K562 (cell line): ENCODE measurements around the gene PRCD. TPM values are rescaled to one million over a fixed set of nuclear protein-coding genes. Genes with fewer than 3 reads are reported as not detected.
"Not testable (repeated sequence)": the region's sequence is repeated elsewhere in the genome, so short reads cannot be mapped to it uniquely, and the experiment has no call there.

ENCODE experiments used
- ATAC-seq: fragments of 200-7000 bp; cut with Tn5 transposase; 3 replicates; pipeline ENCODE4 v1.9.1; 2020; ENCODE audit warnings: moderate library complexity
- BruUV-seq: library from RNA; stranded (reverse); fragments of 400-500 nt; replicated peaks from 2 replicates; lab custom pipeline; 2021; lab: Mats Ljungman, UMichigan
- CTCF ChIA-PET: fragments of 300-600 bp; formaldehyde crosslinking; extraction: SDS; loops from one replicate; lab custom pipeline; 2021; ENCODE audit warnings: low intra/inter-chr PET ratio; lab: Yijun Ruan, JAX
- POLR2A ChIA-PET: fragments of 300-600, 350-650 bp; sonication (Branson Sonifier 250); formaldehyde crosslinking; extraction: SDS; loops from one replicate; lab custom pipeline; 2021; ENCODE audit warnings: antibody characterized with exemption, inconsistent platforms; lab: Yijun Ruan, JAX
- DNase-seq, 4 experiments: peaks; one replicate each; pipeline versions ENCODE4 v3.0.0 to v3.0.0-alpha.2; 2011 to 2018; ENCODE audit warnings: low spot score in 3 of 4, mixed read lengths in 3 of 4; ENCODE audit errors: extremely low read depth in 1 of 4
- FAIRE-seq: peaks from 2 replicates; lab custom pipeline; 2011; peaks lifted over from hg19 to GRCh38; lab: Jason Lieb, UNC
- H2AFZ ChIP-seq: 2 replicates; pipeline ENCODE4 v1.6.0; 2011; ENCODE audit warnings: low read depth, low read length, control low read depth, inconsistent platforms
- H3K27ac ChIP-seq: fragments of 200-600 bp; 3 replicates; pipeline ENCODE4 v1.8.0; 2011; ENCODE audit warnings: low read depth, mild to moderate bottlenecking, control low read depth, inconsistent platforms, low read length, moderate library complexity, mixed read lengths; ENCODE audit errors: extremely low read depth
- H3K27me3 ChIP-seq, 2 experiments: fragments of 300-600 bp in 1 of 2; 2 replicates in 1 of 2; 3 replicates in 1 of 2; pipeline versions ENCODE4 v1.6.0 to v1.8.0; 2011; ENCODE audit warnings: inconsistent platforms in 2 of 2, low read length in 2 of 2, mild to moderate bottlenecking in 1 of 2, mixed read lengths in 1 of 2, moderate library complexity in 1 of 2; ENCODE audit not compliant: control insufficient read depth in 2 of 2, insufficient read depth in 2 of 2
- H3K36me3 ChIP-seq: fragments of 300-600 bp; 3 replicates; pipeline ENCODE4 v1.8.0; 2011; ENCODE audit warnings: mild to moderate bottlenecking, low read length, inconsistent platforms; ENCODE audit not compliant: control insufficient read depth, insufficient read depth
- H3K4me1 ChIP-seq, 2 experiments: fragments of 200-600 bp in 1 of 2; replicated peaks in 1 of 2; 2 replicates in 1 of 2; 3 replicates in 1 of 2; pipeline versions ENCODE4 v1.5.1 to v1.8.0; 2011; ENCODE audit warnings: inconsistent platforms in 2 of 2, low read length in 2 of 2, mild to moderate bottlenecking in 1 of 2, mixed read lengths in 1 of 2, moderate library complexity in 1 of 2; ENCODE audit not compliant: control insufficient read depth in 2 of 2, insufficient read depth in 2 of 2
- H3K4me2 ChIP-seq: 2 replicates; pipeline ENCODE4 v1.6.1; 2011; ENCODE audit warnings: low read length, control low read depth, inconsistent platforms, mixed read lengths; ENCODE audit not compliant: insufficient read depth
- H3K4me3 ChIP-seq: fragments of 200-600 bp; sonication (generic), shearing (Covaris generic); 2 replicates; pipeline ENCODE4 v1.5.1; 2016; ENCODE audit warnings: control low read depth, inconsistent platforms
- H3K79me2 ChIP-seq: fragments of 200-600 bp; 3 replicates; pipeline ENCODE4 v1.8.0; 2011; ENCODE audit warnings: low read length, inconsistent platforms; ENCODE audit not compliant: control insufficient read depth, insufficient read depth
- H3K9ac ChIP-seq, 2 experiments: 2 replicates each; pipeline versions ENCODE4 v1.6.0 to v1.6.1; 2011; ENCODE audit warnings: low read depth in 2 of 2, low read length in 2 of 2, control low read depth in 1 of 2, inconsistent platforms in 1 of 2, mild to moderate bottlenecking in 1 of 2, mixed read lengths in 1 of 2; ENCODE audit not compliant: insufficient read depth in 1 of 2
- H3K9me1 ChIP-seq: one replicate; pipeline ENCODE4 v1.6.0; 2011; ENCODE audit warnings: inconsistent platforms, mild to moderate bottlenecking, low read length, moderate library complexity; ENCODE audit not compliant: control insufficient read depth, insufficient read depth
- H3K9me3 ChIP-seq: replicated peaks from 2 replicates; pipeline ENCODE4 v1.5.1; 2011; ENCODE audit warnings: low read depth, low read length, inconsistent platforms; ENCODE audit not compliant: control insufficient read depth, insufficient read depth
- H4K20me1 ChIP-seq: replicated peaks from 2 replicates; pipeline ENCODE4 v1.6.1; 2011; ENCODE audit warnings: low read length, inconsistent platforms, mixed read lengths; ENCODE audit not compliant: control insufficient read depth, insufficient read depth
- ATF3 ChIP-seq, 2 experiments: fragments of 450-650 bp in 1 of 2; sonication (generic) in 1 of 2; formaldehyde crosslinking in 1 of 2; IDR thresholded peaks in 1 of 2; conservative IDR thresholded peaks in 1 of 2; 2 replicates each; pipeline versions ENCODE4 v1.6.1 to v1.8.1; 2016 to 2023; ENCODE audit warnings: mild to moderate bottlenecking in 2 of 2, moderate library complexity in 2 of 2, inconsistent platforms in 1 of 2, missing genetic modification reagents in 1 of 2
- ATF7 ChIP-seq: fragments of 450-650 bp; IDR thresholded peaks from 2 replicates; pipeline ENCODE4 v1.7.1; 2014; ENCODE audit warnings: mild to moderate bottlenecking, moderate library complexity
- CREM ChIP-seq: IDR thresholded peaks from 2 replicates; pipeline ENCODE4 v1.6.1; 2014; ENCODE audit warnings: antibody characterized with exemption, low read depth
- JUND ChIP-seq, 2 experiments: IDR thresholded peaks; 2 replicates in 1 of 2; 3 replicates in 1 of 2; pipeline ENCODE4 v1.6.1; 2011; ENCODE audit warnings: borderline replicate concordance in 2 of 2, low read depth in 2 of 2, low read length in 2 of 2, improper control_type of control experiment in 1 of 2, missing biosample characterization in 1 of 2, missing genetic modification characterization in 1 of 2, missing genetic modification reagents in 1 of 2
- MEIS2 ChIP-seq: fragments of 450-650 bp; IDR thresholded peaks from 2 replicates; pipeline ENCODE4 v1.6.1; 2014; ENCODE audit warnings: mild to moderate bottlenecking; ENCODE audit not compliant: partially characterized antibody
- MXI1 ChIP-seq: IDR thresholded peaks from 2 replicates; pipeline ENCODE4 v1.6.1; 2011; ENCODE audit warnings: low read depth, mild to moderate bottlenecking, improper control_type of control experiment, low read length
- NFIC ChIP-seq: fragments of 450-650 bp; IDR thresholded peaks from 2 replicates; pipeline ENCODE4 v1.6.1; 2017; ENCODE audit warnings: mild to moderate bottlenecking, inconsistent platforms
- POLR2B ChIP-seq: fragments of 450-650 bp; IDR thresholded peaks from 2 replicates; pipeline ENCODE4 v1.6.1; 2018; ENCODE audit warnings: low read depth; ENCODE audit not compliant: partially characterized antibody
- SUPT5H ChIP-seq: fragments of 450-650 bp; IDR thresholded peaks from 2 replicates; pipeline ENCODE4 v1.6.1; 2016
- WGBS: fragments of 100-300 bp; shearing (Covaris generic); methylation state at CpG from one replicate; pipeline ENCODE4 v1.1.6; 2016; ENCODE audit warnings: low coverage, mixed read lengths; ENCODE audit not compliant: insufficient coverage; ENCODE audit errors: missing lambda C conversion rate; 5-methylcytosine and 5-hydroxymethylcytosine counted together
- in situ Hi-C: fragments of 300-500 bp; cut with MboI; formaldehyde crosslinking; loops from 4 replicates; pipeline ENCODE4 v1.15.0; 2018; ENCODE audit warnings: inconsistent platforms, mixed read lengths
- intact Hi-C: fragments of 100-400 bp; cut with micrococcal nuclease; formaldehyde crosslinking; loops from 2 replicates; pipeline ENCODE4 v1.14.2; 2022
- polyA plus RNA-seq, 8 experiments: library from polyadenylated mRNA; depleted of rRNA in 4 of 8; stranded (reverse) in 5 of 8; unstranded in 3 of 8; fragments of >200 nt; fragmentation: Nextera tagmentation in 2 of 8; fragmentation: Illumina TruSeq in 1 of 8; extraction: Ambion mirVana in 2 of 8; extraction: Trizol in 1 of 8; gene quantifications; 2 replicates each; pipeline versions ENCODE4 v1.2.1 to v1.2.3, GENCODE V29; 2011 to 2014; ENCODE audit warnings: inconsistent platforms in 1 of 8, missing spikeins in 1 of 8
- total RNA-seq, 7 experiments: library from RNA; depleted of rRNA in 6 of 7; stranded (reverse); fragments of >200 nt in 6 of 7; fragmentation: Illumina TruSeq in 2 of 7; extraction: Trizol in 2 of 7; gene quantifications; 2 replicates each; pipeline versions ENCODE4 v1.2.1 to v1.2.3, GENCODE V29; 2011 to 2021; ENCODE audit warnings: low replicate concordance in 1 of 7

PRCD gene
- total and polyA plus RNA-seq, 9 of the 15 experiments (the other 6 are each of a cell fraction or from before 2014, with no cell fraction given), result 0.20 to 0.25 (median 0.21) TPM; not detected in 6

DNA sequence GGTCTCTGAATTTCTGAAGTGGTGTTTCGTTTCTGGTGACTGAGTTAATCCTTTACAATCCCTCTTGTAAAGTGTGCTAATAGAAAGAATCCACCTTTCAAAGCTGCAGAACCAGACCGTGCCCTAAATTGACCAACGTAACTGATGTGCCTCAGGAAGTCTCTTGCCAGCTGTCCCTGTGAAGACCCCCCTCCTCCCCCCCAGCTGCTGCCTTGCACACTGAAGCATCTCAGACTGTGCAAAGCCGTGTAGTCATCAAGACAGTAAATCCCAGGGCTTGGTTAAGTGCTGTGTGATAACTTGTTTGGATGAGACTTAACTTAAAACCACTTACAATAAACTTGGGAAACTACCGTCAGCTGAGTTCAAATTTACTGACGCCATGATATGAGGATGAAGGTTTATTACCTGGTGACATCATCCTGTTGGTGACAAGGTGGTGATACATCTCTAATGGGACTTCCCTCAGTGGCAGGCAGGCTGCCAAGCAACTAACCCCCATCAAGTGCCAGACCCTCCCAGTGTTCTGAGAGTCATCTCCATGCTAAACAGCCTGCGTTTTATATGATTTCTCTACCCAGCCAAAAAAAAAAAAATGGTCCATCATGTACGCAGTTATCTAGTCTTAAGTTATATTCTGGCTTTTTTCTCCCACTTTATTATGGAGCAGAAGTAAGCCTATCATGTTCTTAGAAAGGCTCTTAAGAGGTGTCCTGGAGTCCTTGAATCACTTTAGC, 25.3 kb downstream of the PRCD start:
- H3K4me2 ChIP-seq; intact Hi-C loops; H3K27ac ChIP-seq; H3K9ac ChIP-seq; H3K27me3 ChIP-seq; TF ChIP-seq ATF3 (CRISPR knock-in tag; conservative IDR thresholded peaks at IDR 0.05): not testable (repeated sequence)
- POLR2A ChIA-PET, result interaction anchor here (0.7 to 4.1 kb wide), 8 partner anchors 7 to 175 kb away, joined by 3 to 48 read pairs (median 11); no protein-coding TSS in a partner anchor
- 64% methylated on average over 5 of the region's 8 CpGs for WGBS
- peaks cover 36% of the 10 kb centered on the region for H3K79me2 ChIP-seq
- peaks cover 34% of the 10 kb centered on the region for H4K20me1 ChIP-seq
- TF ChIP-seq MEIS2 (peak; percentile 4), ATF7 (peak; percentile 64; the same call in 1 of the 2 replicates), MXI1 (0 out of 2 replicates have a peak, but pooled peaks have one; percentile 35), CREM (peak; percentile 46; the same call in 1 of the 2 replicates), POLR2B (peak; percentile 74), SUPT5H (peak; percentile 49; the same call in 1 of the 2 replicates), NFIC (peak; percentile 22; the same call in 1 of the 2 replicates), JUND (IDR thresholded peaks at IDR 0.05; ENCODE audit: borderline replicate concordance, low read depth, low read length) (peak; percentile 52; the same call in 1 of the 2 replicates), JUND (tag; IDR thresholded peaks at IDR 0.05; ENCODE audit: borderline replicate concordance, low read depth, low read length) (peak; percentile 44; the same call in 1 of the 3 replicates), ATF3 (IDR thresholded peaks at IDR 0.05) (peak; percentile 87)
- TF ChIP-seq, all 486 proteins: peak for 9; not testable (repeated sequence) for 477
- H3K9me3 ChIP-seq, CTCF ChIA-PET, H2AFZ ChIP-seq, FAIRE-seq, H3K4me3 ChIP-seq, BruUV-seq, H3K9me1 ChIP-seq, in situ Hi-C loops, ATAC-seq: not testable (repeated sequence)
- peaks cover 57% of the 10 kb centered on the region for H3K36me3 ChIP-seq
- DNase-seq, result peak in 2 of 4 experiments; percentile 29 to 34
- peaks cover 35 to 42% of the 10 kb centered on the region in 2 experiments for H3K4me1 ChIP-seq
